ENCODE data around the gene CYP2D6.
"Not testable (repeated sequence)": the region's sequence is repeated elsewhere in the genome, so short reads cannot be mapped to it uniquely, and the experiment has no call there.

CYP2D6 gene

GRCh38 chr22:42111798-42112197 lies 18.8 kb downstream of the CYP2D6 start:
- no peak overlapping the region for H3K4me3 ChIP-seq (ENCODE audit: low read length)
- no peak for DNase-seq (ENCODE audit: low read depth, low spot score)

GRCh38 chr22:42108848-42109247 lies 21.8 kb downstream of the CYP2D6 start:
- no peak for DNase-seq (ENCODE audit: low read depth, low spot score)
- H3K4me3 ChIP-seq (ENCODE audit: low read length), result no peak overlapping the region

- not testable (repeated sequence) for H3K4me3 ChIP-seq (ENCODE audit: low read length); DNase-seq (ENCODE audit: low read depth, low spot score)
These were observed 26.2 kb downstream of the CYP2D6 start for GRCh38 chr22:42104332-42104860.

- H3K4me3 ChIP-seq (ENCODE audit: low read length), result no peak overlapping the region
These were observed 29.4 kb downstream of the CYP2D6 start for GRCh38 chr22:42101199-42101598.

GRCh38 chr22:42091455-42091782 lies 39.2 kb downstream of the CYP2D6 start:
- peak overlapping the region; percentile 91 for H3K4me3 ChIP-seq (ENCODE audit: low read length)
- no peak for DNase-seq (ENCODE audit: low read depth, low spot score)

More at GRCh38 chr22:42101199-42101598, 29.4 kb downstream of the CYP2D6 start:
- DNase-seq (ENCODE audit: low read depth, low spot score), result no peak

GRCh38 chr22:42090596-42091454 lies 39.8 kb downstream of the CYP2D6 start, which contains the start of gene NDUFA6:
Gene NDUFA6, minus strand, starts transcription at chr22:42090772. Its CDS starts 28 bp downstream, at chr22:42090744.
- H3K4me3 ChIP-seq (ENCODE audit: low read length), result peak within 1 kb of the TSS; percentile 91
- DNase-seq (ENCODE audit: low read depth, low spot score), result peak; percentile 99

GRCh38 chr22:42086051-42086450 lies 44.6 kb downstream of the CYP2D6 start:
- no peak overlapping the region for H3K4me3 ChIP-seq (ENCODE audit: low read length)
- no peak for DNase-seq (ENCODE audit: low read depth, low spot score)

GRCh38 chr22:42084874-42085273 lies 45.7 kb downstream of the CYP2D6 start:
- no peak overlapping the region for H3K4me3 ChIP-seq (ENCODE audit: low read length)
- DNase-seq (ENCODE audit: low read depth, low spot score), result no peak

- H3K4me3 ChIP-seq (ENCODE audit: low read length), result no peak overlapping the region
- no peak for DNase-seq (ENCODE audit: low read depth, low spot score)
These were observed 47.5 kb downstream of the CYP2D6 start for GRCh38 chr22:42083119-42083518.

GRCh38 chr22:42080287-42080686 lies 50.3 kb downstream of the CYP2D6 start:
- H3K4me3 ChIP-seq (ENCODE audit: low read length), result peak overlapping the region; percentile 92
- no peak for DNase-seq (ENCODE audit: low read depth, low spot score)

GRCh38 chr22:42079319-42080251 lies 51.0 kb downstream of the CYP2D6 start, which contains the start of gene SMDT1:
Gene SMDT1, plus strand, starts transcription at chr22:42079700. Its CDS starts 69 bp downstream, at chr22:42079769.
- DNase-seq (ENCODE audit: low read depth, low spot score), result peak; percentile 99

GRCh38 chr22:42078469-42079318 lies 51.9 kb downstream of the CYP2D6 start:
- no peak for DNase-seq (ENCODE audit: low read depth, low spot score)
- peak overlapping the region; percentile 92 for H3K4me3 ChIP-seq (ENCODE audit: low read length)

More at GRCh38 chr22:42079319-42080251, 51.0 kb downstream of the CYP2D6 start, which contains the start of gene SMDT1:
- peak within 1 kb of the TSS; percentile 92 for H3K4me3 ChIP-seq (ENCODE audit: low read length)

- no peak overlapping the region for H3K4me3 ChIP-seq (ENCODE audit: low read length)
- no peak for DNase-seq (ENCODE audit: low read depth, low spot score)
These were observed 53.0 kb downstream of the CYP2D6 start for GRCh38 chr22:42077486-42078125.

GRCh38 chr22:42076764-42077485 lies 53.7 kb downstream of the CYP2D6 start:
- DNase-seq (ENCODE audit: low read depth, low spot score), result no peak
- no peak overlapping the region for H3K4me3 ChIP-seq (ENCODE audit: low read length)

Data from Jurkat, Clone E6-1 (cell line).